ENCODE results near the gene ADRA1B. TPM values are rescaled to one million over a fixed set of nuclear protein-coding genes. Genes with fewer than 3 reads are reported as not detected.

The ADRA1B gene
- polyA plus RNA-seq, 1 donor: 2.6 TPM

GRCh38 chr5:160018945-160019625 is 102.8 kb downstream of the ADRA1B start:
- no peak for DNase-seq

DNA sequence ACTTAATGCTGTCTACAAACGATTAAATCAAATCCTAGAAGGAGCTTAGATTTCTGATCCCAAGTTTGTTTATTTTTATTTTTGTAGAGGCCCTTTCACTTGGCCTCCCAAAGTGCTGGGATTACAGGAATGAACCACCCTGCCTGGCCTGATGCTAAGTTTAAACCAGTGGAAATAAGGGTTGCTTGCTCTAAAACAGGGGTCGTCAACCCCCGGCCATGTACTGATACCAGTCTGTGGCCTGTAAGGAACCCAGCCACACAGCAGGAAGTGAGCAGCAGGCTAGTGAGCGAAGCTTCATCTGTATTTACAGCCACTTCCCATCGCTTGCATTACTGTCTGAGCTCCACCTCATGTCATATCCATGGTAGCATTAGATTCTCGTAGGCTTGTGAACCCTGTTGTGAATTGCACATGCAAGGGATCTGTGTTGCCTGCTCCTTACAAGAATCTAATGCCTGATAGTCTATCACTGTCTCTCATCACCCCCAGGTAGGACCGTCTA is 104.0 kb downstream of the ADRA1B start:
- no peak for DNase-seq

DNA sequence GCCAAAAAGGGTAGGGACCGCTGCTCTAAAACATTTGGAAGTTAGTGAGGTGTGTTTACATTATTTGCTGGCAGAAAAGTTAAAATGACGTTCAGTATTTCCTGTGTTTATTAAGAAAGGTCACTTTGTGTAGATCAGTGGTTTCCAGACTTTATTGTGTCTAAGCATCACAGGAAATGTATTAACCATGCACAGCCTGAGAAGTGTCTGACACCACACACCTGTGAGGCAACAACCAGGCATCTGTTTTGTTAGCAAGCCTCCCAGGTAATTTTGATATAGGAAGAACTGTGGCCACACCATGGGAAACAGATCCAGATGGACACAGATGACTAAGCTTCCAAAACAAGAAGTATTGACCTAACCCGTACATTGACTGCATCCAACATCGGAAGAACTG is 104.7 kb downstream of the ADRA1B start:
- DNase-seq: no peak

- peak; percentile 63 for DNase-seq
Measured at GRCh38 chr5:160021831-160022446, 105.7 kb downstream of the ADRA1B start.

Other genes starting within 250 kb of the ADRA1B start
- 60.6 TPM for gene TTC1, start 92.7 kb downstream of the ADRA1B start, polyA plus RNA-seq (ENCODE audit: insufficient read length)
- gene PWWP2A, start 203.0 kb downstream of the ADRA1B start, polyA plus RNA-seq (ENCODE audit: insufficient read length): 32.9 TPM

Measured in left kidney (tissue), 2 donors.